SU-DHL-6 (cell line): ENCODE results near the gene ALPI.

Experiments used
- EZH2phosphoT487 ChIP-seq: fragments of 200-600 bp; sonication (generic), shearing (Covaris generic); conservative IDR thresholded peaks from 2 replicates; pipeline ENCODE4 v1.6.1; 2018; ENCODE audit warnings: mild to moderate bottlenecking, antibody characterized with exemption, low read length, moderate library complexity, mixed read lengths
- TF ChIP-seq, protein P1 (sequence below): fragments of 200-600 bp; sonication (generic); IDR thresholded peaks from one replicate; pipeline ENCODE4 v1.5.1; 2017; ENCODE audit warnings: antibody characterized with exemption, mild to moderate bottlenecking, low read length, moderate library complexity; ENCODE audit not compliant: insufficient read depth, poor library complexity, severe bottlenecking

- TF ChIP-seq, protein P1, sequence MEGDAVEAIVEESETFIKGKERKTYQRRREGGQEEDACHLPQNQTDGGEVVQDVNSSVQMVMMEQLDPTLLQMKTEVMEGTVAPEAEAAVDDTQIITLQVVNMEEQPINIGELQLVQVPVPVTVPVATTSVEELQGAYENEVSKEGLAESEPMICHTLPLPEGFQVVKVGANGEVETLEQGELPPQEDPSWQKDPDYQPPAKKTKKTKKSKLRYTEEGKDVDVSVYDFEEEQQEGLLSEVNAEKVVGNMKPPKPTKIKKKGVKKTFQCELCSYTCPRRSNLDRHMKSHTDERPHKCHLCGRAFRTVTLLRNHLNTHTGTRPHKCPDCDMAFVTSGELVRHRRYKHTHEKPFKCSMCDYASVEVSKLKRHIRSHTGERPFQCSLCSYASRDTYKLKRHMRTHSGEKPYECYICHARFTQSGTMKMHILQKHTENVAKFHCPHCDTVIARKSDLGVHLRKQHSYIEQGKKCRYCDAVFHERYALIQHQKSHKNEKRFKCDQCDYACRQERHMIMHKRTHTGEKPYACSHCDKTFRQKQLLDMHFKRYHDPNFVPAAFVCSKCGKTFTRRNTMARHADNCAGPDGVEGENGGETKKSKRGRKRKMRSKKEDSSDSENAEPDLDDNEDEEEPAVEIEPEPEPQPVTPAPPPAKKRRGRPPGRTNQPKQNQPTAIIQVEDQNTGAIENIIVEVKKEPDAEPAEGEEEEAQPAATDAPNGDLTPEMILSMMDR = no peak
- TF ChIP-seq EZH2phosphoT487 = no peak
These were observed 9.1 kb downstream of the ALPI start for GRCh38 chr2:232465061-232465460.
